ENCODE data around the gene U2AF2. TPM values are rescaled to one million over a fixed set of nuclear protein-coding genes. Genes with fewer than 3 reads are reported as not detected.

U2AF2 gene
- total RNA-seq, 1 experiment from 2014 or later: 309 TPM

GRCh38 chr19:55648585-55649267 is 6.1 kb upstream of the U2AF2 start:
- no peaks in the 10 kb centered on the region for H3K9me3 Mint-ChIP-seq (ENCODE audit: low read depth, unreplicated experiment)
- peaks cover 72% of the 10 kb centered on the region for H3K36me3 Mint-ChIP-seq (ENCODE audit: insufficient read depth, unreplicated experiment)
- BruUV-seq (replicated peaks): no TSS peak
- CTCF ChIA-PET: no interaction called here
- no peaks in the 10 kb centered on the region for H3K27me3 Mint-ChIP-seq (ENCODE audit: unreplicated experiment)
- H3K4me3 Mint-ChIP-seq (ENCODE audit: low read depth, unreplicated experiment): peak overlapping the region; percentile 87
- TF ChIP-seq CTCF (IDR thresholded peaks at IDR 0.05; ENCODE audit: unreplicated experiment): no peak
- DNase-seq: no peak
- H3K4me1 Mint-ChIP-seq (ENCODE audit: low read depth, unreplicated experiment): peaks cover 10% of the 10 kb centered on the region
- peak overlapping the region; percentile 81 for H3K27ac Mint-ChIP-seq (ENCODE audit: unreplicated experiment)
- intact Hi-C loops (cut with micrococcal nuclease; ENCODE audit: unreplicated experiment): no loop called here

- Mint-ChIP-seq H3K4me1 (ENCODE audit: low read depth, unreplicated experiment) (peaks cover 3% of the 10 kb centered on the region), H3K36me3 (ENCODE audit: insufficient read depth, unreplicated experiment) (peaks cover 72% of the 10 kb centered on the region), H3K27me3 (ENCODE audit: unreplicated experiment) (no peaks in the 10 kb centered on the region), H3K27ac (ENCODE audit: unreplicated experiment) (peak overlapping the region; percentile 81), H3K9me3 (ENCODE audit: low read depth, unreplicated experiment) (no peaks in the 10 kb centered on the region), H3K4me3 (ENCODE audit: low read depth, unreplicated experiment) (peak overlapping the region; percentile 87)
- intact Hi-C loops (cut with micrococcal nuclease; ENCODE audit: unreplicated experiment): loop anchor here (10.0 kb wide), 1 partner anchor 155 kb away; no protein-coding TSS in a partner anchor
- no TSS peak for BruUV-seq (replicated peaks)
- CTCF ChIA-PET: no interaction called here
- DNase-seq: no peak
- TF ChIP-seq CTCF (IDR thresholded peaks at IDR 0.05; ENCODE audit: unreplicated experiment): no peak
These were observed 5.3 kb upstream of the U2AF2 start for GRCh38 chr19:55649268-55650125.

DNA sequence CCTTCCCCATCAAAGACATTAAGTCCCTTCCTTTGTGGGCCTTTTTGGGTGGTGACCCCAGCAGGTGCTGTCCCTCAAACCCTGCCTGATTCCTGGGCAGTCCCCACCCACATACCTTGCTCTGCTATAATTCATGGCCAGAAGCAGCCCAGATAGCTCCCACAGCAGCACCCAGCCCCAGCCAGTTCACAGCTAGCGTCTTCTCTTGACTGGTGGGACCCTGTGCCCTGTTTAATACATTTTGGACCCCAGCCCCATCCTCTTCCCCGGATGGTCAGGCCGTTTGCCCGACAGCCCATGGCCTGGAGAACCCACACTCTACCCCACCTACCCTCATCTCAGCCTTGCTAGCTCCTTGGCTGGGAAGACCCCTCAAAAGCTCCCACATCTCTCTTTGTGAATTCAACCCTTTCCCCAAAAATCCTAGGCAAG is 4.7 kb upstream of the U2AF2 start:
- H3K4me3 Mint-ChIP-seq (ENCODE audit: low read depth, unreplicated experiment): peak overlapping the region; percentile 87
- BruUV-seq (replicated peaks): no TSS peak
- H3K36me3 Mint-ChIP-seq (ENCODE audit: insufficient read depth, unreplicated experiment): peaks cover 73% of the 10 kb centered on the region
- H3K4me1 Mint-ChIP-seq (ENCODE audit: low read depth, unreplicated experiment): no peaks in the 10 kb centered on the region
- intact Hi-C loops (cut with micrococcal nuclease; ENCODE audit: unreplicated experiment): loop anchor here (10.0 kb wide), 1 partner anchor 155 kb away; no protein-coding TSS in a partner anchor
- TF ChIP-seq CTCF (IDR thresholded peaks at IDR 0.05; ENCODE audit: unreplicated experiment): no peak
- H3K27ac Mint-ChIP-seq (ENCODE audit: unreplicated experiment): no peak overlapping the region
- H3K9me3 Mint-ChIP-seq (ENCODE audit: low read depth, unreplicated experiment): no peaks in the 10 kb centered on the region
- H3K27me3 Mint-ChIP-seq (ENCODE audit: unreplicated experiment): no peaks in the 10 kb centered on the region
- CTCF ChIA-PET: no interaction called here
- DNase-seq: no peak

DNA sequence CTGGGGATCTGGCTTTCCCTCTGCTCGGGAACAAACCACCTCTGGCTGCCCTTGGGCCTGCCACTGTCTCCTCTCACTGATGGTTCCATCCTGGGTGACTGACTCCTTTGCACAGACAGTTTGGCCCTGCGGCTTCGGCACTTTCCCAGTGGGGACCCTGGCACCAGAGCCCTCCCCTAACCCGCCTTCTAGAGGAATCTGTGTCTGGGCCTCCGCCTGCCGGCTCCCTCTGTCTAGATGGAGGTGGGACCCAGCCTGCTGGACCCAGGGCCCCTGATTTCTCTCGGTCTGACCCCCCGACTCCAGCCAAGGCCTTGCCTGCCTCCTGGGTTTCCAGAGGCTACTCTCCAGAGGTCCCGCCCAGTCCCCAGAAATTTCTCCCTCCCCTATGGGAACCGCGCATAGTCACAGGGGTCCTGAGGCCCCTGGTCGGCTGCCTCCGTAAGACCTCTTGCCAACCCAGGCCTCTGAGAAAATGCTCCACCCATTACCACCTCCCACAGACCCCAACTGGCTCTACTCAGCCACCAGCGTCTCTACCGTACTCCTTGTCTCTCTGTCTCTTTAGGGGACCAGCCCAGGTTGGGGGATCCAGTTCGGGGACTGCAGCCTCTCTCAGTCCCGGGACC is 4.1 kb upstream of the U2AF2 start:
- DNase-seq: no peak
- BruUV-seq (replicated peaks): no TSS peak
- CTCF ChIA-PET: no interaction called here

More for the DNA sequence above, 4.1 kb upstream of the U2AF2 start:
- peak overlapping the region; percentile 11 for H3K27ac Mint-ChIP-seq (ENCODE audit: unreplicated experiment)
- intact Hi-C loops (cut with micrococcal nuclease; ENCODE audit: unreplicated experiment): loop anchor here (10.0 kb wide), 1 partner anchor 154 kb away; no protein-coding TSS in a partner anchor
- TF ChIP-seq CTCF (IDR thresholded peaks at IDR 0.05; ENCODE audit: unreplicated experiment): no peak
- H3K27me3 Mint-ChIP-seq (ENCODE audit: unreplicated experiment): no peaks in the 10 kb centered on the region
- no peaks in the 10 kb centered on the region for H3K9me3 Mint-ChIP-seq (ENCODE audit: low read depth, unreplicated experiment)
- H3K36me3 Mint-ChIP-seq (ENCODE audit: insufficient read depth, unreplicated experiment): peaks cover 73% of the 10 kb centered on the region
- no peaks in the 10 kb centered on the region for H3K4me1 Mint-ChIP-seq (ENCODE audit: low read depth, unreplicated experiment)
- H3K4me3 Mint-ChIP-seq (ENCODE audit: low read depth, unreplicated experiment): peak overlapping the region; percentile 87
